ENCODE data around the gene ZFYVE27.
A peak's percentile ranks its signal among the peaks of the same experiment; 100 is the strongest.
"Not testable (repeated sequence)": the region's sequence is repeated elsewhere in the genome, so short reads cannot be mapped to it uniquely, and the experiment has no call there.

The ZFYVE27 gene, protein sequence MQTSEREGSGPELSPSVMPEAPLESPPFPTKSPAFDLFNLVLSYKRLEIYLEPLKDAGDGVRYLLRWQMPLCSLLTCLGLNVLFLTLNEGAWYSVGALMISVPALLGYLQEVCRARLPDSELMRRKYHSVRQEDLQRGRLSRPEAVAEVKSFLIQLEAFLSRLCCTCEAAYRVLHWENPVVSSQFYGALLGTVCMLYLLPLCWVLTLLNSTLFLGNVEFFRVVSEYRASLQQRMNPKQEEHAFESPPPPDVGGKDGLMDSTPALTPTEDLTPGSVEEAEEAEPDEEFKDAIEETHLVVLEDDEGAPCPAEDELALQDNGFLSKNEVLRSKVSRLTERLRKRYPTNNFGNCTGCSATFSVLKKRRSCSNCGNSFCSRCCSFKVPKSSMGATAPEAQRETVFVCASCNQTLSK

GRCh38 chr10:97736902-97737769, at the start of gene ZFYVE27:
TSS of gene ZFYVE27 (plus strand) at chr10:97737128. CDS start at chr10:97738478, 1,350 bp downstream.
- peak; percentile 90 for TF ChIP-seq POLR2A (IDR thresholded peaks at IDR 0.05; ENCODE audit: low read depth, low read length)
- FAIRE-seq: peak; percentile 50

GRCh38 chr10:97687785-97688781, 48.8 kb upstream of the ZFYVE27 start:
- no peak for DNase-seq (ENCODE audit: insufficient read length, low spot score)
- TF ChIP-seq POLR2A (IDR thresholded peaks at IDR 0.05; ENCODE audit: low read depth, low read length): no peak
- FAIRE-seq: no peak

More at GRCh38 chr10:97736902-97737769, at the start of gene ZFYVE27:
- DNase-seq (ENCODE audit: insufficient read length, low spot score): peak; percentile 97

- DNase-seq (ENCODE audit: insufficient read length, low spot score) (peak; percentile 85), FAIRE-seq (peak; percentile 98)
- no peak for TF ChIP-seq POLR2A (IDR thresholded peaks at IDR 0.05; ENCODE audit: low read depth, low read length)
Observed at GRCh38 chr10:97689559-97690020, 47.3 kb upstream of the ZFYVE27 start.

DNA sequence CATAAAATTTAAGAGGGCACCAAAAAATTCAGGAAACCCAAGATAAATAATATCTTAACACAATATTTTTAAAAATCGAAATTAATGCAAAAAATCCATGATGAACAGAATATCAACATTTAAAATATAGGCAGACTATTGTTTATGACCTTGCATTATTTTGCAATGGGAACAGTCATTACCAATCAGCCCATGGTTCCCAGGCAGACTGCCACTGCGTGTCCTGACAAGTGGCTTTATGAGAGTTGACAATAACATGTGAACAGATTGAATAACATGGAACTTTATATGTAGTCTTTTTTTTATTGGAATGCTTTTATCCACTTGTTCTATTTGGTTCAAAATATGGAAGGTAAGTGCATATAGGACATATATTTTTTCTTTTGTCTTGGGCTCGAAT, 46.8 kb upstream of the ZFYVE27 start:
- no peak for FAIRE-seq
- no peak for DNase-seq (ENCODE audit: insufficient read length, low spot score)
- TF ChIP-seq POLR2A (IDR thresholded peaks at IDR 0.05; ENCODE audit: low read depth, low read length): no peak

DNA sequence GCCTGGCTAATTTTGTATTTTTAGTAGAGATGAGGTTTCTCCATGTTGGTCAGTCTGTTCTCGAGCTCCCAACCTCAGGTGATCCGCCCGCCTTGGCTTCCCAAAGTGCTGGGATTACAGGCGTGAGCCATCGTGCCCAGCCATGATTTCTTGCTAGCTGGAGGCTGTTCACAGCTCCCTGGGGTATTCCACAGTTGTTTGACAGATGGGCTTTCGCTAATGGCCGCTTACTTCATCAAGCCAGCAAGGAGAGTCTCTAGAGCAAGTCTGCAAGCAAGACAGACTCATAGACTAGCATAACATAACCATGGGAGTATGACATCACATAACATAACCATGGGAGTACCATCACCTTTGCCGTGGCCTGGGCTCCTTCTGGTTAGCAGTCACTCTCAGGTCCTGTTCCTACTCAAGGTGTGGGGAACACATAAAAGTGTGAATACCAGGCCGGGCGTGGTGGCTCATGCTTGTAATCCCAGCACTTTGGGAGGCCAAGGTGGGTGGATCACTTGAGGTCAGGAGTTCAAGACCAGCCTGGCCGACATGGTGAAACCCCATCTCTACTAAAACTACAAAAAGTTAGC, 38.8 kb upstream of the ZFYVE27 start:
- DNase-seq (ENCODE audit: insufficient read length, low spot score); FAIRE-seq: not testable (repeated sequence)

DNA sequence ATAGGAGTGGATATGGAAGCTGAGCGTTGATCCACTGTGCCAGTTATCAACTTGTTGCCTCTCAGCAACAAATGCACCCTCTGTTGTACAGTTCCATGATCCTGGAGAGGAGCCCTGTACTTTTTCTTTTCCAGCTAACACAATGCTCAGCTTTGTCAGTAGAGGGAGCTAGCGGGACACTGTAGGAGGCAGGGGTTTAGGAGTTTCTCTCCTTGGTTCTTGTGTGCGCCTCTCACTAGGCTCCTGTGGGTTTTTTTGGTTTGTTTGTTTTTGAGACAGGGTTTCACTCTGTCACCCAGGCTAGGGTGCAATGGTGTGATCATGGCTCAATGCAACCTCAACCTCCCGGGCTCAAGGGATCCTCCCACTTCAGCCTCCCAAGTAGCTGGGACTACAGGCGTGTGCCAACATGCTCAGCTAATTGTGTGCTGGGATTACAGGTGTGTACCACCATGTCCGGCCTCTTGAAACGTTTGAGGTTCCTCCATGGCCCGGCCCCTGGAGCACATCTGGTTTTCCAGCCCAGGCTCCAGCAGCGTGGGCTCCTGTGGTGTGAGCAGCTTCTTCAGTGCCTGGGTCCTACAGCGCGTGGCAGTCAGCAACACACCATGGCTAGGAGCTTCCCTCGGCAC, 35.4 kb upstream of the ZFYVE27 start:
- TF ChIP-seq POLR2A (IDR thresholded peaks at IDR 0.05; ENCODE audit: low read depth, low read length): no peak
- FAIRE-seq (peak; percentile 50), DNase-seq (ENCODE audit: insufficient read length, low spot score) (peak; percentile 76)

DNA sequence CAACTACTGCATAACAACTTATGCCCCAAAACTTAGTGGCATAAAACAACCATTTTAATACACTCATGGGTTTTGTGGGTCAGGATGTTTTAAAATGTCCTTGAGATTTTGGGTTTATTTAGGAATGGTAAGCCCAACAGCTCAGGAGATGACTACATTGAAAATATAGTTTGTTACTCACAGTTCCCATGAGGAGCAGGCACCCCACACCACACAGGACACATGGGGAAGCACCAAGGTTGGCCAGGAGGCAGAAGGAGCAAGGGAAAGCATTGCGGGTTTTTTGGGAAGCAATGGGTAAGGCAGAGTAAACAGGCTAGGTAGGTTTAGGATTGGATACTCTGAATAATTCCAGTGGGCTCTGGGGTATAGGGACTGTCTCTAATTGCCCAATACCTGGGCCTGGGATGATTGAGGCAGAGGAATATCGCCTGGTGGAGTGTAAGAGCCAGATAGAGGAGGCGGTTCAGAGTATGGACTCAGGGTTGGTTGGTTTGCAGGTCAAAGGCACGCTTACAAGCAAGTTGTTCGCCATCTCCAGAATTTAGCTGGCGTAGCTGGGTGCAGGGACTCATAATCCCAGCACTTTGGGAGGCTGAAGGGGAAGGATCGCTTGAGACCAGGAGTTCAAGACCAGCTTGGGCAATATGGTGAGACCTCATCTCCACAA, 33.4 kb upstream of the ZFYVE27 start:
- no peak for TF ChIP-seq POLR2A (IDR thresholded peaks at IDR 0.05; ENCODE audit: low read depth, low read length)
- FAIRE-seq: no peak
- no peak for DNase-seq (ENCODE audit: insufficient read length, low spot score)

- TF ChIP-seq POLR2A (IDR thresholded peaks at IDR 0.05; ENCODE audit: low read depth, low read length): no peak
- FAIRE-seq (no peak), DNase-seq (ENCODE audit: insufficient read length, low spot score) (no peak)
Observed at GRCh38 chr10:97704341-97704740, 32.6 kb upstream of the ZFYVE27 start.

- FAIRE-seq: no peak
- TF ChIP-seq POLR2A (IDR thresholded peaks at IDR 0.05; ENCODE audit: low read depth, low read length): no peak
- no peak for DNase-seq (ENCODE audit: insufficient read length, low spot score)
Observed at GRCh38 chr10:97705006-97705670, 31.8 kb upstream of the ZFYVE27 start.

DNA sequence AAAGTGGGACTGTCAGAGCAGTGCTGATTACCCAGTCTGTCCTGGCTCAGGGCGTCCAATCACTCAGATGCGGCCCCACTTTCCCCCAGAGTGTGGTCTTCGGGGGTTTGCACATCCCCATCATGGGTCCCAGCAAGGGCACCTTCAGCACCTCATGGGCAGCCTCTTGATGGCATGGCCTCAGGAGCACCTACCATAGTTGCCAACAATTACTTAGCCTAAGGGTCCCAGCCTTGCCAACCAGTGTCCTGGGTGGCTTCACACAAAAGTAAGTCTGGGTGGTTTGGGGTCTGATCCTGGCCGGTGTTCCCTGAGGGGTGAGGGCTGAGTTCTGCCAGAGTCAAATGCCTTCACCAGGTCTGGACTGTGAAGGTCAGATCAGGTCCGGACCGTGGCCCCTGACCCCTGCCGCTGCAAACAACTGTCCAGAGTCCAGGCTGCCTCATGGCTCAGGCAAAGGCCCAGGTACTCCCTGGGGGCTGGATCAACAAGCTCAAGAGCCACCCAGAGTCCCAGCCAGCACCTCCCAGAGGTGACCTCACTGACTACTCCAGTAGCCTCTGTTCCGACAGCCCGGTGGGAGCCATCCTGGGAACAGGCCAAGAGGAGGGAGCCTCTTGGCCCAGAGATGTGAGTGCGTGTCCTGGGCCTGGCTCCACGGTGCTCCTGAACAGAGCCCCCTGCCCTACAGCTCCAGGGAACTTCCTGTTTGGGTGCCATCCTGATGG, 29.6 kb upstream of the ZFYVE27 start:
- no peak for TF ChIP-seq POLR2A (IDR thresholded peaks at IDR 0.05; ENCODE audit: low read depth, low read length)
- DNase-seq (ENCODE audit: insufficient read length, low spot score) (no peak), FAIRE-seq (no peak)

GRCh38 chr10:97708167-97708566, 28.8 kb upstream of the ZFYVE27 start:
- no peak for TF ChIP-seq POLR2A (IDR thresholded peaks at IDR 0.05; ENCODE audit: low read depth, low read length)
- FAIRE-seq: no peak
- no peak for DNase-seq (ENCODE audit: insufficient read length, low spot score)

Data from H54 (cell line).